Activated CD4-positive, alpha-beta memory T cell treated with anti-CD3 and anti-CD28 coated beads, Interleukin-2, amount 10 ng/mL, durations not matched to agents 7 days and 5 days (primary cell): ENCODE results near the gene DGCR8. TPM values are rescaled to one million over a fixed set of nuclear protein-coding genes. Genes with fewer than 3 reads are reported as not detected.

Experiments used
- CTCF ChIA-PET: fragments of 350-600 bp; sonication (Branson Sonifier 250); formaldehyde crosslinking; loops from one replicate; lab custom pipeline; 2021; ENCODE audit warnings: antibody characterized with exemption, inconsistent platforms; lab: Charles Lee
- POLR2A ChIA-PET: fragments of 350-600 bp; sonication (Branson Sonifier 250); formaldehyde crosslinking; loops from one replicate; lab custom pipeline; 2021; ENCODE audit warnings: antibody characterized with exemption; lab: Charles Lee
- DNase-seq: peaks from one replicate; pipeline ENCODE4 v3.0.0-alpha.2; 2020
- H3K27ac Mint-ChIP-seq: one replicate; pipeline ENCODE4 v1.8.0; 2021; ENCODE audit warnings: mild to moderate bottlenecking, mixed read lengths
- H3K27me3 Mint-ChIP-seq: one replicate; pipeline ENCODE4 v1.8.0; 2021; ENCODE audit warnings: mixed read lengths
- H3K36me3 Mint-ChIP-seq: one replicate; pipeline ENCODE4 v1.8.0; 2021; ENCODE audit warnings: low read depth, mixed read lengths
- H3K4me1 Mint-ChIP-seq: one replicate; pipeline ENCODE4 v1.8.0; 2021; ENCODE audit warnings: mixed read lengths
- H3K4me3 Mint-ChIP-seq: one replicate; pipeline ENCODE4 v1.8.0; 2021; ENCODE audit warnings: mild to moderate bottlenecking, mixed read lengths
- H3K9me3 Mint-ChIP-seq: one replicate; pipeline ENCODE4 v1.8.0; 2021; ENCODE audit warnings: mixed read lengths
- total RNA-seq, 2 experiments: library from RNA; stranded (reverse); gene quantifications; one replicate each; pipeline ENCODE4 v1.2.3, GENCODE V29; 2021

The DGCR8 gene
- total RNA-seq, 2 experiments from 2014 or later: 40.4 to 41.1 TPM

DNA sequence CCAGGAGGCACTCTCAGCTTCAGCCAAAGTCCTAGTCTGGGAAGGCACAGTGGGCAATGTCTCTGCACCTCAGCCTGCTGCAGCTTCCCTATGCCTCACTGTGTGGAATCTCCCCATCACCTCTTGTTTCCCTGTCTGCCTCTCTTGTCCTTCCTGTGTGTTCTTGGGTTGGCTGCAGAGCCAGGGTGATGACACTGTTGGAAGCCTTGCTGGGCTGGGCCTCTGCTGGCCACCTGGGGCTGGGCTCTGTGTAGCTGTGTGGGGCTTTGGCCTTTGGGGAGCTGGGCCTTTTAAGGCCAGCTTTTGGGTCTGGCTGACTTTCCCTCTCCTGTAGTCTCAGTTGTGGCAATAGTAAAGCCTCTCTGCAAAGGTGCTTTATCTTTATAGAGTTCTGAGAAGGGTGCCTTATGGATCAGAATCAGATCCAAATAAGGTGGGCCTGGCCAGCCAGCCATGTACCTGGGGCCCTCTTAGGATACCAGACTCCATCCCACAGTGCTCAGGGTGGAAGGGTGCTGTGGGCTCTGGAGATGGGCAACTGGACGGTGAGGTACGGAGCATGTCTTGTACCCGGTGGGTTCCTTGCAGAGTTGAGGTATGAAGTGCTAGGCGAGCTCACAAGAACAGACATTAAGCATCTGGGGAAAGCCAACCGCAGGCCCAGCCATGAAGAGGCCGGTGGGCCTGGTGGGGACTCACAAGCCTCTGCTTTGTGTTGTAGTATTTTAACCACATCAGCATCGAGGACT is 25.6 kb downstream of the DGCR8 start:
- ChIA-PET POLR2A (interaction anchor here (0.7 to 4.4 kb wide), 3 partner anchors 11 to 103 kb away, joined by 3 to 35 read pairs (median 3); partner anchors contain the start of genes RANBP1 and TRMT2A), CTCF (no interaction called here)
- Mint-ChIP-seq H3K4me3 (no peak overlapping the region), H3K36me3 (peaks cover 42% of the 10 kb centered on the region), H3K27me3 (no peaks in the 10 kb centered on the region), H3K4me1 (peaks cover 14% of the 10 kb centered on the region), H3K27ac (no peak overlapping the region), H3K9me3 (no peaks in the 10 kb centered on the region)
- no peak for DNase-seq

DNA sequence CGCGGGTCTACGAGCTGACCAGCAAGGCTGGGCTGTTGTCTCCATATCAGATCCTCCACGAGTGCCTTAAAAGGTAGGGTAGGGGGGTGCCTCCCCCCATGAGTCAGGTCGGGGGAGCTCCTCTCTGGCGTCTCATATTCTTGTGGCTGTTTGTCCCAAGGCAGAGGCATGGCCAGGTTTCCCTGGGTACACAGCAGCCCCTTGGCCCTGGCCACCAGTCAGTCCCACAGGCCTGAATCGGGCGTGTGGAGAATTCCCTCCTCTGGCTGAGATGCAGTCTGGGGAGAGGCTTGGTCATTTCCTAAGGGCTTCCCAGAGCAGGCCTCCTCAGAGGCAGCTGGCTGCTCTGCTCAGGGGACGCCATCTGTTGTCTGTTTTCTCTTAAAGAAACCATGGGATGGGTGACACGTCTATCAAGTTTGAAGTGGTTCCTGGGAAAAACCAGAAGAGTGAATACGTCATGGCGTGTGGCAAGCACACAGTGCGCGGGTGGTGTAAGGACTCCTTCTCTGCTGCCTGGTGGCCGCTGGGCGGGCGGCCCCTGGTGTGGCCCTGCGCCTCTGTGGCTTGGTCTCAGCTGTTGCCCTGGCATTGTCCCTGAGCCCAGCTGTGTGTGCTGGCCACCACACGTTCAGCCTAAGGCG is 26.3 kb downstream of the DGCR8 start:
- DNase-seq: no peak
- no peak overlapping the region for H3K4me3 Mint-ChIP-seq
- H3K27me3 Mint-ChIP-seq: no peaks in the 10 kb centered on the region
- peaks cover 49% of the 10 kb centered on the region for H3K36me3 Mint-ChIP-seq
- CTCF ChIA-PET: no interaction called here
- no peaks in the 10 kb centered on the region for H3K9me3 Mint-ChIP-seq
- peaks cover 12% of the 10 kb centered on the region for H3K4me1 Mint-ChIP-seq
- POLR2A ChIA-PET: interaction anchor here (0.7 to 4.4 kb wide), 3 partner anchors 11 to 104 kb away, joined by 3 to 35 read pairs (median 3); partner anchors contain the start of genes RANBP1 and TRMT2A
- no peak overlapping the region for H3K27ac Mint-ChIP-seq

DNA sequence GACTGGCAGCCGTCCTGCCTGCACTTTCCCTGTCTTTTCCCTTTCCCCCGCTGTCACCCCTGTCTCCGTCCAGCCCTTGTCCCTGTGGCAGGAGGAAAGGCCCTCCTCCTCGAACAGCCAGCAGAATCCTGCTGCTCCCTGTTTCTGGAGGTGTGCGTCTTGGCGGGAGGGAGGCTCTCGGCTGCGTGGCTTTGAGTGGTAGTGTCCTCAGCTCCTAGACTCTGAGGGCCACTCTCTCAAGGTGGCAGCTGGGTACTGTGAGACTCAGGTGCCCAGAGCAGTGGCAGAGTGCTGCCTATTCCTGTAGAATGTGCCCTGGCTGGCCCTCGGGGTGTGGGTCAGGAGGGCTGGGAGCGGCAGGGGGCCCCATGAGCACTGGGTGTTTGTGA is 26.8 kb downstream of the DGCR8 start:
- no peaks in the 10 kb centered on the region for H3K27me3 Mint-ChIP-seq
- no peak for DNase-seq
- no peak overlapping the region for H3K27ac Mint-ChIP-seq
- H3K36me3 Mint-ChIP-seq: peaks cover 50% of the 10 kb centered on the region
- CTCF ChIA-PET: no interaction called here
- H3K4me1 Mint-ChIP-seq: peaks cover 10% of the 10 kb centered on the region
- no peaks in the 10 kb centered on the region for H3K9me3 Mint-ChIP-seq
- no peak overlapping the region for H3K4me3 Mint-ChIP-seq
- POLR2A ChIA-PET: interaction anchor here (4.4 kb wide), 1 partner anchor 10 kb away, joined by 35 read pairs; the partner anchor contains the start of genes RANBP1 and TRMT2A

DNA sequence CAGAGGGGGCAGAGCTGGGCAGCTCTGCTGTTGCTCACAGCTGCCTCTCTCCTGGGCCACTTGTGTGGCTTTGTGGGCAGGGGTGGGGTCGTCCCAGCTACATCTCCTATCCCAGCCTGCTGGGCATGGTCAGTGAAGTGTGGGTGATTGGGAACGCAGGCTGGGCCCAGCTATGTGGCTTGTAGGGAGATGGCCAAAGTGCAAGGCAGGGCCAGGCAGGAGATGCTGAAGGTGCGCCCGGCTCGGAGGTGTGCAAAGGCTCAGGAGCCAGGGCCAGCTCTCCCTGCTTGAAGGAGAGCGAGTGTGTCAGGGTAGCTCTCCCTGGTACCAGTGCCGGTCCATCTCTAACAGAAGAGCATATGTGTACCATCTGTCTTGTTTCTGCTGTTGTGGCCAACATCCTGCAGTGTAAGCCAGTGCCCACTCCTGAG is 27.4 kb downstream of the DGCR8 start:
- CTCF ChIA-PET: no interaction called here
- POLR2A ChIA-PET: interaction anchor here (1.1 to 4.4 kb wide), 2 partner anchors 10 to 400 kb away, joined by 3 to 35 read pairs; partner anchors contain the start of genes MED15, RANBP1 and TRMT2A
- Mint-ChIP-seq H3K4me1 (peaks cover 9% of the 10 kb centered on the region), H3K36me3 (peaks cover 54% of the 10 kb centered on the region), H3K27ac (no peak overlapping the region), H3K9me3 (no peaks in the 10 kb centered on the region), H3K27me3 (no peaks in the 10 kb centered on the region), H3K4me3 (no peak overlapping the region)
- DNase-seq: no peak

DNA sequence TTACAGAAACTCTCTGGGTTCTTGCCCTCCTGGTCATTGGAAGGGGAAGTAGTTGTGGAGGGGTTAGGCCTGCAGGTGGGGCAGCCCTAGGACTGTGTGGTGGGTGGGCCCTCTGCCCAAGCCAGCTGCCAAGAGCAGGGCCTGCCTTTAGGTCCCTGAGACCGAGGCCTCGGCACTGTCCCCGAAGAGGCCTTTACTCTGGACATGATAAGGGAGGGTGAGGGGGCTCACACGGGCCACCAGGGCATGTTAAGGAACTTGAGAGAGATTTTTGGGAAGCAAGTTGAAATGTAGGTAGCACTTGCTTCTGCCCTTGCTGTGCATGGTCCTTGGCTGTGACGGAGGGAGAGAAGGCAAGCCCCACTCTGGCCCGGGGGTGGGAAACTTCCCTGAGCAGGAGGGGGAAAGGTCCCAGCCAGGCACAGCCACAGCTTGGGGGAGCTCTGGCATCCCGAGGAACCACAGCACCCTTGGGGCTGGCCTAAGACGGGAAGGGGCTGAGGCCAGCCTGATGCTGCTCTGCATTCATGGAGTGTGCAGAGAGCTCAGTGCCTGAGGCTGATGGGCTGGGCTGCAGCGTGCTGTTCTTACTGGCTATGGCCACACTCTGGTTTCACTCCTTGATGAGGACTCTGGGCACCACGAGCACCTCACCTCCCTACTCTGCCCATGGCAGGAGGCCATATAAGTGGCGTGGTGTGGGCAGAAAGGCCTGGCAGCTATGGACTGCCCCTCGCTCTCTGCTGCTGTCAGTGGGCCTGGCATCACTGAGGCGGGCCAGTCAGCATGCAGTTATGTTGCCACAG is 28.1 kb downstream of the DGCR8 start:
- POLR2A ChIA-PET: interaction anchor here (1.1 to 4.4 kb wide), 4 partner anchors 9 to 400 kb away, joined by 3 to 35 read pairs (median 4); partner anchors contain the start of genes MED15, RANBP1 and TRMT2A

DNA sequence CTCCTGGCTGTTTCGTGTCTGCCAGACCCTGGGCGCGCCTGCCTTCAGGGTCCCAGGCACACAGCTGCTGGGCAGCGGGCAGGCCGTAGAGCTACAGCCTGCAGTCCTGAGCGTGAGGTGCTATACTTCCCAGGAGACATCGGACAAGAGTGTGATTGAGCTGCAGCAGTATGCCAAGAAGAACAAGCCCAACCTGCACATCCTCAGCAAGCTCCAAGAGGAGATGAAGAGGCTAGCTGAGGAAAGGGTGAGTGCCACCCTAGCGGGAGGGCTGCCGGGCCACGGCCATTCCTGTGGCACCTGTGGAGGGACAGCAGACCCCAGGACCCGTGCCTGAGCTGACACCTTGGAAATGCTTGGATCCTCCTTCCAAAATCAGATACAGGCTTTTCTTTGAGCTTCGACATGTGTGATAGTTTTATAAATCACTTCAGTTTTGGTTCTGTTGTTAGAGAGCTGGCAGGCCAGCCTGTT is 28.8 kb downstream of the DGCR8 start:
- H3K27me3 Mint-ChIP-seq: no peaks in the 10 kb centered on the region
- ChIA-PET CTCF (no interaction called here), POLR2A (interaction anchor here (1.1 to 4.4 kb wide), 4 partner anchors 8 to 399 kb away, joined by 3 to 35 read pairs (median 4); partner anchors contain the start of genes MED15, RANBP1 and TRMT2A)
- DNase-seq: no peak
- H3K36me3 Mint-ChIP-seq: peaks cover 51% of the 10 kb centered on the region
- no peak overlapping the region for H3K4me3 Mint-ChIP-seq
- peaks cover 9% of the 10 kb centered on the region for H3K4me1 Mint-ChIP-seq
- no peaks in the 10 kb centered on the region for H3K9me3 Mint-ChIP-seq
- H3K27ac Mint-ChIP-seq: peak overlapping the region; percentile 38

More for the DNA sequence above, 28.1 kb downstream of the DGCR8 start:
- no peaks in the 10 kb centered on the region for H3K27me3 Mint-ChIP-seq
- H3K4me1 Mint-ChIP-seq: peaks cover 9% of the 10 kb centered on the region
- no peak overlapping the region for H3K27ac Mint-ChIP-seq
- CTCF ChIA-PET: no interaction called here
- H3K4me3 Mint-ChIP-seq: no peak overlapping the region
- DNase-seq: no peak
- no peaks in the 10 kb centered on the region for H3K9me3 Mint-ChIP-seq
- H3K36me3 Mint-ChIP-seq: peaks cover 50% of the 10 kb centered on the region

DNA sequence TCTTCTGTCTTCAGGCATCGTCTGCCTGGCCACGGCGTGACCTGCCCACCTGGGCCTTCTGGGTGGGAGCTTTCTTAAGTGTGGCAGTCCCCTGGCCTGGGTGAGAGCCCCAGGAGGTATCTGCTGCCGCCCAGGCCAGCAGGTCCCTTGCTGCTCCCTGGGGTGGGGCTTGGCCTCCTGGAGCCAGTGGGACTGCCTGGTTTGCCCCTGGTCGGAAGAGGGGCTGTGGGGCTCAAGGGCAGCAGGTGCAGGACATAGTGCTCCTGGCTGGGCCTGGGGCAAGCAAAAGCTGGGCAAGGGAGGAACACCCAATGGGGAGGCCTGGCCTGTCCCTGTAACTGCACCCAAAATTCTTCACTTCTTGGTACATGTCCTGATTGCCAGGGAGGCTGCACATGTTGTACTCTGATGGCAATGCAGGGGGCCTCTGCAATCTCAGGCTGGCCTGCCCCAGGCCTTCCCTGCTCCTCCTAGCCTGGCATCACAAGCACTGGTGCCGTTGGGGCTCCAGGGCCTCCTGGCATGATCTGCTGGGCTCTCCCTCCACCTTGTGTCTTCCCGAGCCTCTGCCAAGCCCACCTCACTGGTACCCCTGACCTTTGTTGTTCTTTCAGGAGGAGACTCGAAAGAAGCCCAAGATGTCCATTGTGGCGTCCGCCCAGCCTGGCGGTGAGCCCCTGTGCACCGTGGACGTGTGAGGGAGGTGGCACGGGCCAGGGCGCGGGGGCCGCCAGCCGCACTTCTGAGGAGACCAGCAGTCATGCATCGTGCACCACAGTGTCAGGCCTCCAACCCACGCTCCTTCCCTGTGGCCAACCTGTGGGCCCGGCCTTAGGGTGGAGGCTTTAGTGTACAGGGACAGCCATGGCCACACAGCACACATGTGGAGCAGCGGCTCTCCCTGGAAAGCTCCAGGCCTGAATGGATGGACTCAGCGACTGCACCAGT is 29.6 kb downstream of the DGCR8 start:
- no peak for DNase-seq
- H3K4me1 Mint-ChIP-seq: peaks cover 16% of the 10 kb centered on the region
- no peak overlapping the region for H3K4me3 Mint-ChIP-seq
- H3K27me3 Mint-ChIP-seq: no peaks in the 10 kb centered on the region
- H3K36me3 Mint-ChIP-seq: peaks cover 59% of the 10 kb centered on the region
- H3K27ac Mint-ChIP-seq: peak overlapping the region; percentile 19
- CTCF ChIA-PET: interaction anchor here (1.0 kb wide), 1 partner anchor 18 kb away, joined by 3 read pairs; no protein-coding TSS in a partner anchor
- POLR2A ChIA-PET: interaction anchor here (1.2 to 4.4 kb wide), 4 partner anchors 7 to 27 kb away, joined by 3 to 35 read pairs (median 12); partner anchors contain the start of genes RANBP1 and TRMT2A
- H3K9me3 Mint-ChIP-seq: no peaks in the 10 kb centered on the region

DNA sequence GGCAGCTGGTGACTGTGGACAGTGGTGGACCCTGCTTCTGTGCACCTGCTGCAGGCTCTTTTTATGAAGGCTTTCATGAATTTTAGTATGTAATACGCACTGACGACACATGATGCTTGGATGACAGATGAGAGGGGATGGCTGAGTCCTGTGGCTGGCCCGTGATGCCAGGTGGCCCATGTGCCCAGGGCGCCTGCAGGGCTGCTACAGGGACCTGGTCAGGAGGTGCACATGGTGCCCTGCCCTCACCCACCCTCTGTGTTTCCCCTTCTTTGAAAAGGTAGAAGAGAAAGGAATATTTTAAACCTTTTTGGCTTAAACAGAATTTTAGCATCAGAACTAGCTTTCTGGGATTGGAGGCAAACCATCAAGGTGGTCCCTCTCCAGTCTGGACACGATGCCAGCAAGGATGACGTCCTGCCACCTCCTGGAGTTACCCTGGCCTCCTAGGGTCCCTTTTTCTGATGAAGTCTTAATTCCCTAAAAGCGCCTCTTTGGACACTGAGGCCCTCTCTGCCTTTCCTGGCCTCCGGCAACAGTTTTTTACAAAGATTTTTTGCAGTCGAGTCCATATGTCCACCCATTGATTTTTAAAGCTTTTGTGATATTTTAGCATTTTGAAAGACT is 30.4 kb downstream of the DGCR8 start:
- Mint-ChIP-seq H3K27me3 (no peaks in the 10 kb centered on the region), H3K36me3 (peaks cover 64% of the 10 kb centered on the region), H3K4me3 (no peak overlapping the region), H3K9me3 (no peaks in the 10 kb centered on the region), H3K27ac (no peak overlapping the region), H3K4me1 (peaks cover 22% of the 10 kb centered on the region)
- no peak for DNase-seq
- POLR2A ChIA-PET: interaction anchor here (1.6 to 3.9 kb wide), 2 partner anchors 8 to 14 kb away, joined by 3 to 21 read pairs; no protein-coding TSS in a partner anchor
- CTCF ChIA-PET: interaction anchor here (0.7 to 1.0 kb wide), 2 partner anchors 19 to 31 kb away, joined by 3 to 4 read pairs; no protein-coding TSS in a partner anchor

DNA sequence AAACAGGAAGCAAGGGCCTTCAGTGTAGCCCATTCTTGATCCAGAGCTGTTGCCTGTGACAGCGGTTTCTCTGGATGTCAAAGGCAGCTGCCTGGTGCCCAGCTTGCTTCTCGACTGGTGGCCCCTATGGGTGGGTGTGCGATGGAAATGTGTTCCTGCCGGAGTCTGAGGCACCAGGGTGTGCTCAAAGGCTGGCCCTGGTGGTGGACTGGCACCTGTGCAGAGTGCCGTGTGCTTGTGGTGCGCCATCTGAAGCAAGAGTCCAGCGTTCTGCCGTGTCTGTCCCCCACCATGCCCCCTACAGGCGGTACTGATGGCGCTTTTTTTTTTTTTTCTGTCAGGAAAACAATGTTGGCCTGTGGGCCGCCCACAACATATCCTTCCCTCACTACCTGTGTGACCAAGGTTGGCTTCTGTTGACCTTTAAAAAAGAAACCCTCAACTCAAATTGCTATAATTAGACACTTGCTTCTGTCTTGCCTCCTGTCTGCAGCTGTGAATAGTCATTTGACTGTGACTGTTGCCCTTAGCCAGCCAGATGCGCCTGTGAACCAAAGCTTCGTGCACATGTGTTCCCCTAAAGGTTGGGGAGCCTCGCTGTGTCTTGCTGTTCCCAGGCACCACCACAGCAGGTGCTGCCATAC is 31.1 kb downstream of the DGCR8 start:
- ChIA-PET CTCF (interaction anchor here (0.7 to 1.3 kb wide), 3 partner anchors 10 to 32 kb away, joined by 3 to 4 read pairs (median 4); no protein-coding TSS in a partner anchor), POLR2A (interaction anchor here (1.6 to 3.9 kb wide), 2 partner anchors 9 to 14 kb away, joined by 3 to 21 read pairs; no protein-coding TSS in a partner anchor)
- H3K36me3 Mint-ChIP-seq: peaks cover 59% of the 10 kb centered on the region
- no peak for DNase-seq
- peak overlapping the region; percentile 10 for H3K4me3 Mint-ChIP-seq
- H3K4me1 Mint-ChIP-seq: peaks cover 25% of the 10 kb centered on the region
- H3K9me3 Mint-ChIP-seq: no peaks in the 10 kb centered on the region
- H3K27me3 Mint-ChIP-seq: no peaks in the 10 kb centered on the region
- H3K27ac Mint-ChIP-seq: peak overlapping the region; percentile 45

DNA sequence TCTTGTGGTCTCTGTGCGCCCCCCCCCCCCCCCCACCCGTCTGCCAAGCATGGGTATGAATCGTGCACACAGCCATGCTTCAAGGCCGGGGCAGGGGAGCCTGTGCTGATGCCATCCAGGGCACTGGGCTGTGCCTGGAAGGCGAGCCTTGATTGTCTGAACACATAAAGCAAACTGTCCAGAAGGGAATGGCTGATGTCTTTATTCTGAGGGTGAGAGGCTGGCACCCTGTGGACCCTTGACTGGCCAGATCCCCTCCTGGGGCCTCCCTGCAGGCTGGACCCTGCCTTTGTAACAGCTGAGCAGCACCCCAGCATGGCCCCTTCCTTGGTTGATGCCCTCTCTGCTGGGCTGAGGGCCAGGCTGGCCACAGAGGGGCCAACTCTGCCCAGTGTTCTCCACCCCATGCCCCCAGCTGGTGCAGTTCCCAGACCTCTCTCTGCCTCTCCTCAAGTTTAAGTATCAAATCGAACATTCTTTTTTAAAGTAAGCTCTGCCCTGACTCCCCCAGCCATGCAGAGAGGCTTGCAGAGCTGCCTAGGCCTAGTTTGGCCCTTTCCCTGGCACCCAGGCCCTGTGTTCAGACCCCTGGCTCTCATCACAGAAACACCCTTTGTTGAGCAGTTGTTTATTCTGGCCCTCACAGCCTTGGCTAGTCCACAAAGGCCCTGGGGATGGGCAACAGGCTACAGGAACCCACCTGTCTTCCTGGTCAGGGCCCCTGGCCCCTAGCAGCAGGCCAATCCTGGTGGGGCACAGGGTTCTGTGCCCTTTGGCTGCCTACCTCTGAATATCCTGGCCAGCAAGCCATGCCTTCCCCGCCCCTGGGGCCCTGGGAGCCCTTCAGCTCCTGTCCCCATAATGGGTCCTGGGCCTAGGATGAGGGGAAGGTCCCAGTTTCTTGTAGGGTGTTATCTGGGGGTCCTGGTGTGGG is 31.9 kb downstream of the DGCR8 start:
- Mint-ChIP-seq H3K36me3 (peaks cover 55% of the 10 kb centered on the region), H3K27me3 (no peaks in the 10 kb centered on the region)

More for the DNA sequence above, 31.9 kb downstream of the DGCR8 start:
- H3K9me3 Mint-ChIP-seq: no peaks in the 10 kb centered on the region
- no peak for DNase-seq
- H3K27ac Mint-ChIP-seq: peak overlapping the region; percentile 52
- ChIA-PET CTCF (interaction anchor here (1.3 kb wide), 1 partner anchor 11 kb away, joined by 4 read pairs; no protein-coding TSS in a partner anchor), POLR2A (interaction anchor here (0.8 to 3.9 kb wide), 3 partner anchors 10 to 13 kb away, joined by 3 to 21 read pairs (median 3); no protein-coding TSS in a partner anchor)
- peaks cover 28% of the 10 kb centered on the region for H3K4me1 Mint-ChIP-seq
- no peak overlapping the region for H3K4me3 Mint-ChIP-seq
